Hematopoietic multipotent progenitor cell treated with erythropoietin and hydrocortisone succinate and interleukin-3 and kit ligand, for 8 days (in vitro differentiated cells): ENCODE results near the gene LIPI.
"Not testable (repeated sequence)": the region's sequence is repeated elsewhere in the genome, so short reads cannot be mapped to it uniquely, and the experiment has no call there.

Source experiments
- DNase-seq: peaks from one replicate; pipeline ENCODE4 v3.0.0-alpha.2; 2015

The LIPI gene

GRCh38 chr21:14116080-14116481, 94.7 kb downstream of the LIPI start:
- no peak for DNase-seq

- no peak for DNase-seq
Observed at GRCh38 chr21:14115646-14116045, 95.1 kb downstream of the LIPI start.

- DNase-seq, result no peak
Observed at GRCh38 chr21:14114251-14114650, 96.5 kb downstream of the LIPI start.

DNA sequence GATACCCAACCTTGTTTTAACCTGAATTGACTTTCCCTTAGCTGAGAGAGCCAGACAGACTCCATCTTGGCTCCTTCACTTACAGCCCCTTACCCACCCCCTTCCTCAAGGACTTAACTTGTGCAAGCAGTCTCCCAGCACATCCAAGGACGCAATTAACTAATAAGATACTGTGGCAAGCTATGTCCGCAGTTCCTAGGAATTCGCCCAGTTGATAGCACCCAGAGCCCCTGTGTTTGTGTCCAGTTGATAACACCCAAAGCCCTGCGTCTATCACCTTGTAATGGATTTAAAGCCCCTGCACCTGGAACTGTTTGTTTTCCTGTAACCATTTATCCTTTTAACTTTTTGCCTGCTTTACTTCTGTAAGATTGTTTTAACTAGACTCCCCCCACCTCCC, 106.2 kb downstream of the LIPI start:
- DNase-seq, result not testable (repeated sequence)

DNA sequence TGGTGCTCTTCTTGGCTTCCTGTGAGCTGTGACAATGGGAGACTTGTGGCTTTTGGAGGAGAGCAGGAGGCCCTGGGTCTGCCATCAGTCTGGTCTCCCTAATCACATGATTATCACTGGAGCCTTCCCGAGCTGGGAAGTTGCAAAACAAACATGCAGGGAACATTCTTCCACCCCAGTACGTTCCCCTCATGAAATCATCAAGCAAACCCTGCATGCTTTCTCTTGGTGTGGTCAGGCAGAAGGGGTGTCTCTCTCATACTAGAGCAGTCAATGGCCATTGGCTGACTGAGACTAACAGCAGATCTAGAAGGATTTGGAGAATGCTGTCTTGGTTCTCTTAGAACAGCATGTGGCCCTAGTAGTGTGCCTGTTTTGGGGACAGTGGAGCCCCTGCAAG, 111.2 kb downstream of the LIPI start:
- no peak for DNase-seq

DNA sequence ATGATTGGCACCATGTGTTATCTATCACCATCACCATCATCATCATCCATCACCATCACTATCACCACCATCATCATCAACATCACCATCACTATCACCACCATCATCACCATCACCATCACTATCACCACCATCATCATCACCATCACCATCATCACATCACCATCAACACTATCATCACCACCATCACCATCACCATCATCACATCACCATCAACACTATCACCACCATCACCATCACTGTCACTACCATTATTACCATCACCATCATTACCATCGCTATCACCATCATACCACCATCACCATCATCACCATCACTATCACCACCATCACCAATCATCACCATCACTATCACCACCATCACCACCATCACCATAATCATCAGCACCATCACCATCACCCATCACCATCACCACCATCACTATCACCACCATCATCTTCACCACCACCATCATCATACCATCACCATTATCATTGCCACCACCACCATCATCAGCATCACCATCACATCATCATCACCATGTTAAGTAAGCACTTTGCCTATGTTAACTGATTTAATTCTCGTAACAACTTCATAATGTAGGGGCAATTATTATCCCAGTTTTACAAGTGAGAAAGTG, 112.8 kb downstream of the LIPI start:
- DNase-seq, result no peak

DNA sequence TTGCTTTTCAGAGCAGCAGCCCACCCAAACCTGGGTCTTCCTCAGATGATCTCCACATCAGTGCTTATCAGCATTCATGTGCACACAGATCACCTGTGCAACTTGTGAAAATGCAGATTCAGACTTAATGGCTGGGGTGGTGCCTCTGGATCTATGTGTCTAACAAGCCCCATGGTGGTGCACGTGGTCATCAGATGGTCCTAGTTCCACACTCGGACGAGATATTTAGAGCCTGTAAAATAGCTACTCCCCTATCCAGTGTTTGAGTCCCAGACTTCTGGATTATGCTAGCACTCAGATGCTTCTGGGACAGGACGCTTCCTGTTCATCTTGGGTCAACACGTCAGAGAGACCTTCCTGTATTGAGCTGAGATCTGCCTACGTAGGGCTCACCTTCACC, 114.2 kb downstream of the LIPI start:
- DNase-seq, result no peak

- no peak for DNase-seq
Observed at GRCh38 chr21:14096172-14096571, 114.6 kb downstream of the LIPI start.

DNA sequence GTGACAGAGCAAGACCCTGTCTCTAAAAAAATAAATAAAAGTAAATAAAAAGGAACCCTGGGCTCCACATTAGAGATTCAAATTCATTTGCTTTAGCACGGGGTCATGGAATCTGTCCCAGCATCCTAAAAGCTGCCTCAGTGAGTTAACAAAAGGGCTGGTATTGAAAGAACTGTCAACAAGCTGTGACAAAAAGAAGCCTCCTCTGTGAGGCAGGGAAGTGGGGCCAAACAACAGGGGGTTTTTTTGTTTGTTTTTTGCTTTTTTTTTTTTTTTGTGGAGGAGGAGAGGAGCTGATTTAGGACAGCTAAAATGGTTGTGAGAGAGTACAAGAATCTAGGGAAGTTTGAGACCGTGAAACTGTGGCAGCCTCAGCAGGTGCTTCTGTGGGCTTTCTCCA, 115.7 kb downstream of the LIPI start:
- no peak for DNase-seq

GRCh38 chr21:14092834-14093560, 117.8 kb downstream of the LIPI start:
- DNase-seq, result no peak

- DNase-seq, result not testable (repeated sequence)
Observed at GRCh38 chr21:14090184-14090583, 120.6 kb downstream of the LIPI start.

- no peak for DNase-seq
Observed at GRCh38 chr21:14088391-14088790, 122.4 kb downstream of the LIPI start.

DNA sequence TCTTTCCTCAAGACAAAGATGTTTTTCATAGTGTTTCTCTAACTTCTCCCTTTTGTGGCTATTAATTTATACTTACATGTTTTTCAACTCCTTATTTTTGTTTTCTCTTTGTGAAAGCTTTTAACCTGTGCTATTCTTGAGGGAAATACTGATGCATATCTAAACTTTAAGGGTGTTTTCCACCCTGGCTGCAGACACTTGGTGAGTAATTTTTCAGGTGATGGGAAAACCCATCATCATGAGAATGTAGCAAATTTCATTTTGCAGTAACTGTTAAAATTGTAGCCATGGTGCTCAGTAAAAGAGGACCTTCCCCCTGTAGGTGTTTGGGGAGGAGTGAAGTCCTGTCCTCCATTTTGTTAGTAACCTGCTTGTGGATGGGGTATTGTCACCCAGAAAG, 124.2 kb downstream of the LIPI start:
- no peak for DNase-seq

DNA sequence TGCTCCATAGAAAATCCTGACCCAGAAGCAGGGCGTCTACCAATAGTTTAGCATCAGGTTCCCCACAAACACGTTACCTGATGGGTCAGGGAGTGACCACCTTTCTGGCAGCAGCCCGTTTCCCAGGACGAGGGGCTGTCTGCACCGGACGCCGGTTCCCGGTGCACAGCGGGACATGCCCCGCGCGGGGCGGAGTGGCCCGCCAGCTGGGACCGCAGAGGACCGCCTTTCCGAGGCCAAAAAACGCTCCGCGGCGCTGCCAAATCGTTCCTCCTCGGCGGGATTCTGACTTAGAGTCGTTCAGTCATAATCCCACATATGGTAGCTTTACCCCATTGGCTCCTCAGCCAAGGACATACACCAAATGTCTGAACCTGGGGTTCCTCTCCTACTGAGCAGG, 126.1 kb downstream of the LIPI start:
- no peak for DNase-seq

DNA sequence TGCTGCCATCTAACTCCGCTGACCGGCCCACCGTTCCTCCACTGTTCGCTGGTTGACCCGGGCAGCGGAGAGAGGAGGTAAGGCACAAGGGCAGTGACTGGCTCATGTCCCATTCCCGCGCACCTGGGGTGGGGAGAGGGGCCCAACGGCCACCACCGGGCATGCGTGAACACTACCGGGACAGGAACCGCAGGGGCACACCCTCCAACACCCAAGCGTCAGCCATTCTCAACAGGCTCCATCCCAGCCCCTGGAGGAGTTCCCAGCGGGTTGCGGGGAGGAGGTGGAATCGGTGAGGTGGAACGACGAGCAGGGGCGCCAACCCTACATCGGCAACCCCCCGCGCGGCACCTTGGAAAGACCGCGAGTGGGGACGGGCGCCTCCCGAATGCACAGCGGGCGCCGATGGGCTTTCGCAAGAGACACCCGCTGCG, 126.7 kb downstream of the LIPI start:
- no peak for DNase-seq

GRCh38 chr21:14080764-14081096, 130.0 kb downstream of the LIPI start:
- DNase-seq, result no peak

- DNase-seq, result no peak
Observed at GRCh38 chr21:14080040-14080763, 130.6 kb downstream of the LIPI start.

- no peak for DNase-seq
Observed at GRCh38 chr21:14078746-14079375, 131.9 kb downstream of the LIPI start.

DNA sequence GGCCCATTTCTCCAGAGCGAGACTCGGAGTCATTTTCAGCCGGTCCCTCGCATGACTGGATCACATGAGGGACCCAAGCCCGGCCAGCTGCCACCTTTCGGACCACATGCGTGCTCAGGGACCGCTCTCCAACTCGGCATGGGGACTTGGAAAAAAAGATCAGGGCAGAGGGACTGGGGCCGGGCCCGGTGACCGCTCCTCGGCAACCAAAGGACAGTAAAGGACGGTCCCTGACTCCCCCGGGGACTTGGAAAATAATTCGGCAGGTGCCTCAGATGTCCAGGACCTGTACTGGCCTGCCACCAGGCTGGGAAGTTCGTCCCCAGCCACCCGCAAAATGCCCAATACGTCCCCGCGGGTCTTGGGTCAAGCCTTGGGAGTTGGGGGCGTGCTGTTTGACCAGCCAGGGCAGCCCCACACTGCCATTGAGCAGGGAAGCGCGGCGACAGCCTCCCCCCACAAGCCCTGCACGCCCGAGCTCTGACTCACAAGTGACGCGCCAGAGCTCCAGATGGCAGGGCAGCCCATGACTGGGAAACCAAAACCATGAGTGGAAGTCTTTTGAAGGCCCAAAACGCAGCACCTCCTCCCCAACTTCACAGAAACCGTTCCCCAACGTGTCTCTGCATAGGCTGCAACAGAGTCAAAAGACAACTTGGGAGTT, 134.5 kb downstream of the LIPI start:
- no peak for DNase-seq

GRCh38 chr21:14075346-14076142, 135.2 kb downstream of the LIPI start:
- no peak for DNase-seq

DNA sequence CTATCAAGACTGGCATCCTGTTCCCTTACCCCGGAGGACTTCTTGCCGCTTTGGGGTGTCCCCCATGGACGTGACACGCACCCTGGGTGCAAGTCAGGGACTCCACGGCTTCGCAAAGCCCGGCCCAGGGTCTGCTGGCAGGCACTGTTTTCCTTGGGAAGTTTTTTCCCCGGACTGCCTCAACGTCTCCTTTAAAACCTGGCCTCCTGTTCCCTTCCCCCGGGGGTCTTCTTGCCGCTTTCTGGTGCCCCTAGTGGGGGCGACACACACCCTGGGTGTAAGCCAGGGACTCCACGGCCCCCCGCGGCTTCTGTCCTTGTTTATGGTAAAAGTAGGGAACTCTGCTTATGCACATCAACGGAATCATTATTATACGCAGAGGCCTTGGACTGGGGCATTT, 136.6 kb downstream of the LIPI start:
- DNase-seq, result no peak

- no peak for DNase-seq
Observed at GRCh38 chr21:14073615-14074014, 137.1 kb downstream of the LIPI start.
